ENCODE results near the gene SNX13.
"Not testable (repeated sequence)": the region's sequence is repeated elsewhere in the genome, so short reads cannot be mapped to it uniquely, and the experiment has no call there.

Gene SNX13

DNA sequence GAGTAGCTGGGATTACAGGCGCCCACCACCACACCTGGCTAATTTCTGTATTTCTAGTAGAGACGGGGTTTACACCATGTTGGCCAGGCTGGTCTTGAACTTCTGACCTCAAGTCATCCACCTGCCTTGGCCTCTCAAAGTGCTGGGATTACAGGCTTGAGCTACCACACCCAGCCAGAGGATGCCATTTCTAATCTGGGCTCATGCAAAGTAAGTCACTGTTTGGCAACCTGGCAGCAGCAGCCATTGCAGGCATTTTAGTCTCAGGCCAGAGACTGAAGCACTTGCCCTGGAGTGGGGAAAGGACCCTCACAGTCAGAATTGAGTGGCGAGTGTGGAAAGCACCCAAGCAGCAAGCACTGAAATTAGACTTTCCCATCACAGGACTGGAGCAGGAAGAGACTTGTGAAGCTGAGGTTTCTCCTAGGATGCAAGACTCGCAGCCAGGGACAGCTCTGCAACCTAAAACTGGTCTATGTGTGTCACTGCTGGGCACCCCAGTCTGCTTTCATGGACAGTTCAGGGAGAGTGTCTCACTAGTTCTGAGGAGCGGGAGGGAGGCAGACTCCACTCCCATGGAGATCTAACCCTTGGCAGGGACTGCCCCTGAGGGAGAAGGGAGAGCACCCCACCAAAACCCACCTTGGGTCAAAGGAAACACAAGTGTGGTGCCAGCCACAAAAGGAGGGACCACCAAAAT, 27.6 kb downstream of the SNX13 start:
- DNase-seq (ENCODE audit: low spot score) = no peak

DNA sequence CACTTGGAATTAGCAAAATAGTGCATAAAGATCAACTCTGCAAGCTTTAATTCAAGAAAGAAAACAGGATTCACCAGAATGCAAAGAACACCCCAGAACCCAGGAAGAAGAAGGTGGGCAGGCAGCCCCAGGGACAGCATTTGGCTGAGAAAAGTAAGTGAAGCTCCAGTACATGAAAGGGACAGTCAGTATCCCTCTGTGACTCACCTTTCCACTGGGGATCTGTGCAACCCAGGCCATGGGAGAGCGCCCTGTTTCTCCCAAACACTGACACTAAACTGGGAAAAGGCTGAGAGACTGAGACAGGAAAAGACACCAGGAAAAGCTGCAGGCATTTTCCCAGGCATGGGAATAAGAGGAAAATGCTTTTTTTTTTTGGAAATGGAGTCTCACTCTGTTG, 28.2 kb downstream of the SNX13 start:
- DNase-seq (ENCODE audit: low spot score) = no peak

DNA sequence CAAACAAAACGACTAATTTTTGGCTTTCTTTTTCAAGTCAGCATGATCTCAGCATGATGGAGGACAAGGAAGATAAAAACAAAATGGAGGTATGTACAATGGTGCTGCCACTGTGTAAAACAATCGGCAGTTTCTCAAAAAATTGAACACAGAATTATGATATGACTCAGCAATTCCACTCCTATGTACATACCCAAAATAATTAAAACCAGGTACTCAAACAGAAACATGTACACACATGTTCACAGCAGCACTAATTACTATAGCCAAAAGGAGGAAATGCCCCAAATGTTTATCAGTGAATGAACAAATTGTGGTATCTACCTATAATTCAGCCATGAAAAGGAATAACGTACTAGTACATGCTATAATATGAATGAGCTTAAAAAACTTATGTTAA, 29.9 kb downstream of the SNX13 start:
- no peak for DNase-seq (ENCODE audit: low spot score)

DNA sequence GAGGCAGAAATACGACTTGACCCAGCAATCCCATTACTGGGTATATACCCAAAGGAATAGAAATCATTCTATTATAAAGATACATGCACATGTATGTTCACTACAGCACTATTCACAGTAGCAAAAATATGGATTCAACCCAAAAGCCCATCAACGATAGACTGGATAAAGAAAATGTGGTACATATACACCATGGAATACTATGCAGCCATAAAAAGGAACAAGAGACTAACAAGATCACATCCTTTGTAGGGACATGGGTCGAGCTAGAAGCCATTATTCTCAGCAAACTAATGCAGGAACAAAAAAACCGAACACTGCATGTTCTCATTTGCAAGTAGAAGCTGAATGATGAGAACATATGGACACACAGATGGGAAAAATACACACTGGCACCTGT, 31.0 kb downstream of the SNX13 start:
- DNase-seq (ENCODE audit: low spot score) = not testable (repeated sequence)

DNA sequence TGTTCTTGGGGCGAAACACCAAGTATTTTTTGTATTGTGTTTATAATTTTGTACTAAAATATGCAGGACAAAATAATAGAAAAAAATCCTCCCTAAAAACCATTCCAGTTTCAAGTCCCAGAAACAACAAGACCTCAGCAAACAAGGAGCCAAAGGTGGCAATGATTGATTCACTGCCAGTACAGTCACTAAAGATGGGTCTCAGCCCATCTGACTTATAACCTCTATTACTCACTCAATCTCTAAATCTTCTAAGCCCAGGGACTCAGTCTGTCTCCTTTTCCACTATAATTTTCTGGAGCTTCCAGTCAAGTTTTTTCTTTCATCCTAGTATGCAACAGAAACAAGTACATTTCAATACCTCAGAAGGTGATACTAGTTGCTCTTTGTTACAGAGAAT, 33.3 kb downstream of the SNX13 start:
- DNase-seq (ENCODE audit: low spot score) = no peak

DNA sequence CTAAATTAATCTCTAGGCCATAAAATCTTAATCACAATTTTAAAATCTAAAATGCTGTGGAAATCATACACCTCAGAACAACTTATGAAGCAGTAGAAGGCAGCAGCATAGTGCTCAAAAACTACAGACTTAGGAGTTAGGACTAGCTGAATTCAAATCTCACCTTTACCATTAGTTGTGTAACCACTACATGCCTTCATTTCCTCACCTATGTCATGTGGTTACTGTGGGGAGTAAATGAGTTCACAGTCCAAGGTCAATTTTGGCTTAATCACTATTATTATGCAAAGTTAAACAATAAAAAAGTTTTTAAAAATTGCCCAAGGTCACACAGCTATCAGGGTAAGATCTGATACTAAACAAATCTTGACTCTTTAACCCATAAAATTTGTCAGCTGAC, 37.0 kb downstream of the SNX13 start:
- no peak for DNase-seq (ENCODE audit: low spot score)

DNA sequence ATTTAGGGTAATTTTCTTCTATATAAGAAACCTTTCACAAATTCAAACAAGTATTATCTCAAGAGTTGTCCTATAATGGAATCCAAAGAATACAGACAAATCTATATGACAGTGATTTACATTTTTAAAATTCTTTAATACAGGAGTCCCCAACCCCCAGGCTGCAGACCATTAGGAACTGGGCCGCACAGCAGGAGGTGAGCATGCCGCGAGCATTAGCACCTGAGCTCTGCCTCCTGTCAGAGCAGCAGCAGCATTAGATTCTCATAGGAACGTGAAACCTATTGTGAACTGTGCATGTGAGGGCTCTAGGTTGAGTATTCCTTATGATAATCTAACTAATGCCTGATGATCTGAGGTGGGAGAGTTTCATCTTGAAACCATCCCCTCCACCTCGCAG, 37.7 kb downstream of the SNX13 start:
- DNase-seq (ENCODE audit: low spot score) = no peak

DNA sequence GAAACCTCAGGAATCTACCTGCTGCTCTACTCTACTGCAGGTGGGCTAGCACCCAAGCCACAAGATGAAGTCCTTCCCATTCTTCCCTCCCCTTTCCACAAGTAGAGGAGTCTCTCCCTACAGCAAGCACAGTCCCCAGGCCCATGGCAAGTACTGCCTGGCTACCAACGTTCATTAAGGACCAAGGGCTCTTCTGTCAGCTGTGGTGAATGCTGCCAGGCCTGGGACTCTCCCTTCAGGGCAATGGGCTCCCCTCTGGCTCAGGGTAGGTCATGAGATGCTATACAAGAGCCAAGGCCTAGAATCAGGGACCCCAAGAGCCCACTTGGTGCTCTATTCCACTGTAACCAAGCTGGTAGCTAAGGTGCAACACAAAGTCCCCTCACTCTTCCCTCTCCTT, 39.8 kb downstream of the SNX13 start:
- no peak for DNase-seq (ENCODE audit: low spot score)

DNA sequence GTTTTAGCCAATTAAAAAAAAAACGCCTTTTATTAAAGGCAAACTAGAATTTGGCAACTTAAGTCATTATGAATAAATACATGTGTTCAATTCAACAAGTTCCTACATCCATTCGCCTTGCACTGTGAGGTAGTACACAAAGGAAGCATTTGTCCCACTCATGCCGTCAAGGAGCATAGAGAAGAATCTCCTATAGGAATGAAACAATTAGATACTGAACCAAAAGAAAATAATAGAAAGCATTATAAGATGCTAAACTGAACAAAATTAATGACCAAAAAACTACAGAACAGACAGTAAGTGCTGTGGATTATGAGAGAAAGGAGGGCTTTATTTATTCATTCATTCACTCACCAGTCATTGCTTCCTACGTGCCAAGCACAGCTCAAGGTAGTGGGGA, 42.2 kb downstream of the SNX13 start:
- no peak for DNase-seq (ENCODE audit: low spot score)

DNA sequence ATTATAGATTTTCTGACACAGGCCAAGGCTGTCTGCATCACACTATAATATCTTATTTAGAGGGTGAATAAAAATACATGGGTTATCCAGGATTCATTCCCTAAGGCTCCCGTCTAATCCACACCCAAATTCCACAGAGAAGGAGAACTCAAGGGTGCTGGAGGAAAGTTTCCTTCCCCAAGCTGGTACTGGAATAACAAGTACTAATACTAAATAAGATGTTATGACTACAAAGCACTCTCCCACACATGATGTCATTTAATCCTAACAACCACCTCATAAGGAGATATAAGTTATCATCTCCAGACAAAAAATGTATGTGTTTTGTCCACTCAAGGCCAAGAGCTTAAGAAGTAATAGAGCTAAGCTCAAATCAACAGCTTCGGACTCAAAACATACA, 53.0 kb downstream of the SNX13 start:
- no peak for DNase-seq (ENCODE audit: low spot score)

DNA sequence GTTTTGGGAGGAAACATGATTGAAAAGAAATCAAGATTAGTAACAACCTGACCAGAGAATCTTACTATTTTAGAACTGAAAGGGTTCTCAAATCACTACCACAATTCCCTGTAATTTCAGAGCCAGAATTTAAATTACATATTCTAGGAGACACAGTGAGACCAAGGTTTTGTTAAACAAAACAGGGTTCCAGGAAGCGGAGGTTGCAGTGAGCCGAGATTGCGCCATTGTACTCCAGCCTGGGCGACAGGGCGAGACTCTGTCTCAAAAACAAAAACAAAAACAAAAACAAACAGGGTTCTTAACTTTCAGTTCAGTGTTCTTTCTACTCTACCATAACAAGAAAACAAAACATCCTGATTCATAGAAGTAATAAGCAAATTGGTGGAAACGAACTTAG, 57.6 kb downstream of the SNX13 start:
- no peak for DNase-seq (ENCODE audit: low spot score)

DNA sequence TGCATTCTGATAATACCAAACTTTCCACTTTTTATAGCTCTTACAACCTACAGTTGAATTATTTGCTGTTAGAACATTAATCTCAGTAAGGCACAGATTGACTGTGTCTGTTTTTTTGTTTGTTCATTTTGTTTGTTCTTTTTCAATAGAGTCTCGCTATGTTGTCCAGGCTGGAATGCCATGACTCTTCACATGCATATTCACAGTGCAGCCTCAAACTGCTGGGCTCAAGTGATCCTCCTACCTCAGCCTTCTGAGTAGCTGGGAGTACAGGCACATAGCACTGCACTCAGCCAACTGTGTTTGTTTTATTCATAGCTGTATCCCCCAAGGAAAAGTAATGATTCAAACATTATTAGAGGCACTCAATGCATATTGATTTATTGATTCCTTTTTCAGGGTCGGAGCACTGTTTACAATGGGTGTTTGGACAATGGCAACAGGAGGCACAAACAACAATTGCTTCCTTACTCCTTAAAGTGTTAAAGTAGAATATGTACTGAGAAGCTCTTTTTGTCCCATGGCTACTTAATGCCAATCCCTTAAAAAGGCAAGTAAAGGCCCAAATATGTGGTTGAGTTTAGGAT, 61.1 kb downstream of the SNX13 start:
- DNase-seq (ENCODE audit: low spot score) = no peak

DNA sequence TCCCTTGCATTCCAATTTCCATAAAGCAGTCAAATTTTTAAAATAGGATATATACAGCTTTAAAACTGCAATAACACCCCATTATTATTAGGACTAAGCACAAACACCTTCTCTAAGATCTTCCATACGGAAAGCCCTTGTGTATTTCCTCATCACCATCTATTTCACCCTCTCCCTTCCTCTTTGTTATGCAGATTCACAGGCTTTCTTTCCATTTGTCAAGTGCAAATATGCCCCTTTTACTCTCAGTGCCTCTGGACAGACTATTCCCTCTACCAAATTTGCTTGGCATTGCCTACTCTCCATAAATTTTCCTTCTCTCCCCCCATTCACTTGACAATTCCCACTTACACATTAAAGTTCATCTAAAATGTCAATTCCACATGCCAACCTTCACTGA, 61.7 kb downstream of the SNX13 start:
- DNase-seq (ENCODE audit: low spot score) = no peak

DNA sequence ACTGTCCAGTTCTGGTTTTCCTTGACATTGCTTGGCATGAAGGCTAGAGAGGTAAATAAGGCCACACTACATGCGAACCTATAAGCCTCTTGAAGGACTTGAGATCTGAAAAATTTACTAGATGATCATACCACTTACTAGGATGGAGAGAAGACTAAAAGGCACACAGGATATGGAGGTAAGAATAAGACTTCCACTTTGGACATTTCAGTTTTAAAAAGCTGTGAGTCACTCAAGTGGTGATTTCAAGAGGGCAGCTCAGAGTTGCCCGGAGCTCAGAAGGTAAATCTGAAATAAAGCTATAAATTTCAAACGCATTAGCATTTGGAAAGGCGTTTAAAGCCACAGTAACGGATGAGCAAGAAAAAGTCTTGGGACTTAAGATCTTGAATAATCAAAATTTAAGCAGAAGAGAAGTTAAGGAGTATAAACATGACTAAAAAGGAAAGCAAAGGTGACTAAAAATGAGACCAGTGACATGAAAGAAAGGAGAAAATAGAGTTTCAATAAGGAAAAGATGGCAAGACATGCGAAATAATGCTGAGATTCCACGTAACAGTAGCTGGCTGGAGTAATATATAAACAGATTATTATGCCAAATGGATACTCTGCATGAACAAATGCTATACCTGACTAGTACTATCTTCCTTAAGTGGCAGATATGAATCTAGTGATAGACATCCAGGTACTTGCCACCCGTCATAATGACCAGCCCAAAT, 68.3 kb downstream of the SNX13 start:
- DNase-seq (ENCODE audit: low spot score) = no peak

DNA sequence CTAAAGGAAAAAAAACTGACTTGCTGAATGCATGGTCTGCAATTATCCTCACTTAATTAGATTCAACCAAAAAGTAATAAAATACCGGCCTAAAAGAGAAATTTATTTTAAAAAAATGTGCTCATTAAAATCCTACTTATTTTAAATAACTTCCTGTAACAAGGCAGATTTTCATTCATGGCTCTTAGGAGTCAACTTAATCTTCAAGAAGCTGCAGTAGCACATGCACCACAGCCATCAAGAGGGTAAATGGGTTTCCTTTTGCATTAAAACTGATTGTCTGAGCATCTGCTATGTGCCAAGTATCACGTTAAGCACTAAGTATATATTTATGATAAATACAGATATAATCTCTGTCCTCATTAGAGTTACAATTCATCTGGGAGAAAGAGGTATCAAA, 69.9 kb downstream of the SNX13 start:
- no peak for DNase-seq (ENCODE audit: low spot score)

DNA sequence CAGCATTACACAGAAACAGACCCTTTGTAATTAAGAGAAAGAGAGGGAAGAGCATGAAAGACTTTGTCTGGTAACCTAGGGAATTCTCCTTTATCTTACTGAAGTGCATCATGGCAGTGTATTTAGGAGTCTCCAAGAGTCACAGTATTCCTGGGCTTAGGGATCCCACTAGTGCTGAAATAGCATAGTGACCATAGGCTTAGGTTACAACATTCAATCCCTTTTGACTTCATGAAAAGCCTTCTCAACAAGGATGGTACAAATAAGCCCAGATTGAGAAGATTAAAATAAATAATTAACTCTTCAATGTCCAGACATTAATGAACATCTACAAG, 76.5 kb downstream of the SNX13 start:
- no peak for DNase-seq (ENCODE audit: low spot score)

DNA sequence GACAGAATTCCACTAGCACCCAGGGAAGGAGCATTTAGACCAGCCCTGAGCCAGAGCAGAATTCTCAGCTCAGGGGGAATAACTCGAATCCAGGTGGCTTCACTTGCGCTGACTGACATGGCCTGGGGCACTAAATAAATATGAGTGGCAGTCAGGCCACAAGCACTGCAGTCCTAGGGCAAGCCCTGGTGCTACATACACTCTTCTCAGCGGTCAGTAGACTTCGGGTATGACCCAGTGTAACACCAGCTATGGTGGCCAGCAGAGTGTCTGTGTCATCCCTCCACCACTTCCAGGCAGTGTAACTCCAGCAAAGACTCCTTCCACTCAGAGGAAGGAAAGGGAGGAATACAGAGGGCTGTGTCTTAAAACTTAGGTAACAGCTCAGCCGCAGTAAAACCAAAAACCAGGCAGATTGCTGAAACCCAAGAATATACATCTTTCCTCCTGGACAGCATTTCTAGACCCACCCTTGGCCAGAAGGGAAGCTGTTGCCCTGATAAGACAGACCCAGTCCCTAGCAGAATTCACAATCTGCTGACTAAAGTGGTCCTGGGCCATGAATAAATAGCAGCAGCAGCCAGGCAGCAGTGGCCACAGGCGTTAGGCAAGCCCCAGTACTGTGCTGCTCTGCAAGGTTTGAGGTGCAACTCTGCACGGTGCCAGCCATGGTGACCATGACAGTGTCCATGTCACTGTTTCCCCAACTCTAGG, 77.0 kb downstream of the SNX13 start:
- DNase-seq (ENCODE audit: low spot score) = no peak

DNA sequence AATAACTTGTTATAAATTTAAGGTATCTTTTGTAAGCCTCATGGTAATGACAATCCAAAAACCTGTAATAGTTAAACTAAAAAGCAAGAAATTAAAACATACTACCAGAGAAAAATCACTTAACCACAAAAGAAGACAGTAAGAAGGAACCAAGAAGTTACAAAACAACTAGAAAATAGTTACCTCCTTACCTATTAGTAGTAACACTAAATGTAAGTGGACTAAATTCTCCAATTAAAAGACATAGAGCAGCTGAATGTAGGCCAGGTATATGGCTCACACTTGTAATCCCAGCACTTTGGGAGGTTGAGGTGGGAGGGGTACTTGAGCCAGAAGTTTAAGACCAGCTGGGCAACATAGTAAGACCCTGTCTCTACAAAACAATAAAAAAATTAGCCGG, 84.0 kb downstream of the SNX13 start:
- no peak for DNase-seq (ENCODE audit: low spot score)

DNA sequence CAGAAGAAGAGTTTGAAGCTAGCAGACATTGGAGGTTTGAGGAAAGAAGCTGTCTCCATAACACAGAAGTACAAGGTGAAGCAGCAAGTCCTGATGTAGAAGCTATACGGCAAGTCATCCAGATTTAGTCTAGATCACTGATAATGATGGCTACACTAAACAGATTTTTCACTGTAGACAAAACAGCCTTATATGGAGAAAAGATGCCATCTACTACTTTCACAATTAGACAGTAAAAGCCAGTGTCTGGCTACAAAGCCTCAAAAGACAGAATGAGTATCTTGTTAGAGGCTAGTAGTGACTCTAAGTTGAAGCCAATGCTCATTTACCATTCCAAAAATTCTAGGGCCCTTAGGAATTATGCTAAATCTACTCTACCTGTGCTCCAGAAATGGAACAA, 85.1 kb downstream of the SNX13 start:
- DNase-seq (ENCODE audit: low spot score) = peak; percentile 6

DNA sequence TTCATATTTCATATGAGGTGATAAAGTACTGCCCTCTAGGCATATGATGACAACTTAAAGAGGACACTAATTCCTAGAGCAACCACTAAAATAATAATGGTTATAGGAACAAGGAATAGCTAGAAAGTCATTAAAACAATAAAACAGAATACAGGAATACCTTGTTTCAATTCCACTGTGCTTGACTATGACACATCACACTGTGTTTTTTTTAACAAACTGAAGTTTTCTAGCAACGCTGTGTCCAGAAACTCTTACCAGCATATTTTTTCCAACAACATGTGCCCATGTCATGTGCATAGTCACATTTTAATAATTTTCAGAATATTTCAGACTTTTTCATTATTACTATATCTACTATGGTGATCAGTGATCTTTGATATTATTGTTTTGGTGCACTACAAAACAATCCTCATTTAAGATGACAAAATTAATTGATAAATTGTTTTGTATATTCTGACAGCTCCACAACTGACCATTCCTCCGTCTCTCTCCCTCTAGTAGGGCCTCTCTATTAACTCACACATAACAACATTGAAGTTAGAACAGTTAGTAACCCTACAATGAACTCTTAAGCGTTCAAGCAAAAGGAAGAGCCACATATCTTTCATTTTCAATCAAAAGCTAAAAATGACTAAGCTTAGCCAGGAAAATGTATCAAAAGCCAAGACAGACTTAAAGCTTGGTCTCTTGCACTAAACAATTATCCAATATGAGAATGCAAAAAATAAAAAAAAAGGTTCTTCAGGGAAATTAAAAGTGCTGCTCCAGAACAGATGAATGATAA, 85.8 kb downstream of the SNX13 start:
- no peak for DNase-seq (ENCODE audit: low spot score)

DNA sequence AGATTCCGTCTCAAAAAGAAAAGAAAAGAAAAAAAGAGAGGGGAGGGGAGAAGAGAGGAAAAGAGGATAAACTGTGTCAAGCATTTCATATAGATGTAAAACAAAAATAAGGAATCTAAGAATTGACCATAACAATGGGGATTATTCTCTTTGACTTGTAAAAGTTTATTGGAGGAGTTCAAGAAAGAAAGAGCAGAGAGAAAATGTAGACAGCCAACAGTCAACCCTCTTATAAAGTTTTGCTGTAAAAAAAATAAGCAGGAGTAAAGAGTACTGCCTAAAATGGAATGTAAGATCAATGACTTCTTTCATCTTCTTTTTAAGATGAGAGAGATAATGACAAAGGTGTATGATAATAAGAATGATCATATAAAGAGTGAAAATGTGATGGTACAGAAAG, 87.9 kb downstream of the SNX13 start:
- DNase-seq (ENCODE audit: low spot score) = no peak

DNA sequence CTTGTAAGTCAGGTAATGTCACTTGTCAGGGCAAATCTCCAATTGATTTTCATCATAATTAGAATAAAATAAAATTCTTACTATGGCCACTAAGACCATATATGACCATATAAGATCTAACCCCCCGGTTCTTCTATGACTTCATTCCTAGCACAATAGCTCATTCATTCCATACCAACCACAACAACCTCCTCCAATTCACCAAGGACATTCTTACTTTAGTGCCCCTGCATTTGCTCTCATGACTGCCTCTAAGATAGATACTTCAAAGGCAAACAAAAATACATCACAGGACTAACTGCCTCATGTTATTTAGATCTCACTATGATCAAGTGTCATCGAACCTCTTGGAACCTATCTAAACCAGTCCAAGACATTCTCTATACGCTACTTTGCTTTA, 90.8 kb downstream of the SNX13 start:
- no peak for DNase-seq (ENCODE audit: low spot score)

Measured in SK-N-DZ (cell line).